ENCODE measurements around the gene APOBEC3H. TPM values are rescaled to one million over a fixed set of nuclear protein-coding genes. Genes with fewer than 3 reads are reported as not detected.
A peak's percentile ranks its signal among the peaks of the same experiment; 100 is the strongest.

Gene APOBEC3H
- total and polyA plus RNA-seq, 8 donors: 0.23 to 1.3 (median 0.61) TPM; not detected in 4

DNA sequence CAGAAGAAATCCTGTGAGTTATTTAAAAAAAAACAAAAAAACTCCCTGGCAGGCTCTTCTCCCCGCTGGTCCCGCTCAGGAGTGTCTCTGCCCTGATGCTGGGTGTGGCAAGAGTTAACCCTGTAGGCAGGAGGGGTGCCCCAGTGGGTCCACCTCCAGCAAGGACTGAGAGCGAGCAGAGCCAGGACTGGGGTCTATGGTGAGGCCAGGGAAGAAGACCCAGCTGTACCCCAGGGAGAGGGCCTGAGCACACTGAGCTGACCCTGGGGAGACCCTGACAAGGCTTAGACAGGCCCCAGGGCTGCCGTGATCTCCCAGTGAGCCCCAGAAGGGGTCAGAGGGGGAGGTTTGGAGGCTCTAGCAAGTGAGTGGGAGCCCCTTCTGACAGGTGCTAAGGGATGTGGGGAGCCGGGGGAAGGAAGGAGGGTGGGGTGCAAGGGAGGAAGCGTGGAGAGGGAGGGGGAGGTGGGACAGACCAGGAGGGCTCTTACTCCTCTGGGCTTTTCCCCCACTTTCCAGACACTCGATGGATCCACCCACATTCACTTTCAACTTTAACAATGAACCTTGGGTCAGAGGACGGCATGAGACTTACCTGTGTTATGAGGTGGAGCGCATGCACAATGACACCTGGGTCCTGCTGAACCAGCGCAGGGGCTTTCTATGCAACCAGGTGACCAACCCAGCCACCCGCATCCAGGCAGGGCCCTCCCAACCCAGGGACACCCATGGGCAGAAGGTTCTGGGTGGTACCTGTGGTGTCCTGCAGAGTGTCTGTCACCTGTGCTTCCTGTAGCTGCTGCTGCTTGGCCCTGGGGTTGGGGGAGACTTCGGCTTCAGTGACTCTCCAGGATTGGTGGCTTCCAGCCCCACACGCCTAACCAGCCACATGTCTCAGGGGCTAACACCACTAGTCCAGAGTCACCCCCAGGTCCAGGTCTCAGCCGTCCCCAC lies 13.6 kb upstream of the APOBEC3H start:
- no peaks in the 10 kb centered on the region for H3K27me3 ChIP-seq
- H3K4me1 ChIP-seq: peaks cover 0 to under 1% of the 10 kb centered on the region in 2 donors
- peaks cover 0 to 16% of the 10 kb centered on the region in 2 donors for H3K36me3 ChIP-seq
- ATAC-seq: no peak
- H3K4me3 ChIP-seq: no peak overlapping the region
- TF ChIP-seq, protein P1, sequence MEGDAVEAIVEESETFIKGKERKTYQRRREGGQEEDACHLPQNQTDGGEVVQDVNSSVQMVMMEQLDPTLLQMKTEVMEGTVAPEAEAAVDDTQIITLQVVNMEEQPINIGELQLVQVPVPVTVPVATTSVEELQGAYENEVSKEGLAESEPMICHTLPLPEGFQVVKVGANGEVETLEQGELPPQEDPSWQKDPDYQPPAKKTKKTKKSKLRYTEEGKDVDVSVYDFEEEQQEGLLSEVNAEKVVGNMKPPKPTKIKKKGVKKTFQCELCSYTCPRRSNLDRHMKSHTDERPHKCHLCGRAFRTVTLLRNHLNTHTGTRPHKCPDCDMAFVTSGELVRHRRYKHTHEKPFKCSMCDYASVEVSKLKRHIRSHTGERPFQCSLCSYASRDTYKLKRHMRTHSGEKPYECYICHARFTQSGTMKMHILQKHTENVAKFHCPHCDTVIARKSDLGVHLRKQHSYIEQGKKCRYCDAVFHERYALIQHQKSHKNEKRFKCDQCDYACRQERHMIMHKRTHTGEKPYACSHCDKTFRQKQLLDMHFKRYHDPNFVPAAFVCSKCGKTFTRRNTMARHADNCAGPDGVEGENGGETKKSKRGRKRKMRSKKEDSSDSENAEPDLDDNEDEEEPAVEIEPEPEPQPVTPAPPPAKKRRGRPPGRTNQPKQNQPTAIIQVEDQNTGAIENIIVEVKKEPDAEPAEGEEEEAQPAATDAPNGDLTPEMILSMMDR (IDR thresholded peaks at IDR 0.05): no peak
- no peak overlapping the region for H3K27ac ChIP-seq
- no peaks in the 10 kb centered on the region for H3K9me3 ChIP-seq
- intact Hi-C loops (cut with DNase I): no loop called here
- DNase-seq: peak in 1 of 4 donors; percentile 17

DNA sequence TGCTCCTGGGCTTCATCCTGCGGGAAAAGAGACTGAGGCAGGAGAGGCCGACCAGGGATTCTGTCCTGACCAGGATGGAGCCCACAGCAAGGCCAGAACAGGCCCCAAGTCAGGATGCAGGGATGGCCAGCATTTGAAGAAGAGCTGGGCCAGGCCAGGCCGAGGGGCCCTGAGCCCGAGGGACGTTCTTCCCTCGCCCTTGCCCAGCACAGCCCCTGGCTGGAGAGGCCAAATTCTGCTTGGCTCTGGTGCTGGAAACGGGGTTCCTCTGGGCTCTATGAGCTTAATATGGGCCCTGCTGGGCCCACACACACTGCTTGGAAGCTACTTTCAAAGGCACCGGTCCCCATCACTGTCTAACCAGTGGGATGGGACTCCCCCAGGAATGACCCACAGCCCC lies 12.4 kb upstream of the APOBEC3H start:
- intact Hi-C loops (cut with DNase I): no loop called here
- Histone ChIP-seq H3K27me3 (peaks cover 0 to 4% of the 10 kb centered on the region in 2 donors), H3K27ac (no peak overlapping the region), H3K9me3 (no peaks in the 10 kb centered on the region), H3K4me1 (peaks cover 0 to 4% of the 10 kb centered on the region in 2 donors), H3K4me3 (no peak overlapping the region), H3K36me3 (peaks cover 0 to 16% of the 10 kb centered on the region in 2 donors)
- no peak for ATAC-seq
- peak in 1 of 4 donors; percentile 24 for DNase-seq
- TF ChIP-seq, protein P1 (IDR thresholded peaks at IDR 0.05): no peak

DNA sequence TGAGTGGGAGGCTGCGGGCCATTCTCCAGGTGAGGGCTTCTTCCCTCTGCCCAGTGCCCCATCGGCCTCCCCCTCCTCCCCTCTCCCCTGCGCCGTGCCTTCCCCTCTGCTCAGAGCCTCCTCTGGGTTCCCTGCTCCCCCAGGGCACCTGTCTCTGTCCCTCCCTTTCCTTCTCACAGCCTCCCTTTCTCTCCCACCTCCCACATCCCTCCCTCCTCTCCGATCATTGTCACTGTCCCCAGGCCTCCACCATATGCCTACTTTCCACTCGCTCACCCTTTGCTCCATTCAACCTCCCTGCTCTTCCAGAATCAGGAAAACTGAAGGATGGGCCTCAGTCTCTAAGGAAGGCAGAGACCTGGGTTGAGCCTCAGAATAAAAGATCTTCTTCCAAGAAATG lies 9.9 kb upstream of the APOBEC3H start:
- Histone ChIP-seq H3K27ac (no peak overlapping the region), H3K27me3 (peaks cover 0 to 17% of the 10 kb centered on the region in 2 donors), H3K4me1 (peaks cover 0 to 14% of the 10 kb centered on the region in 2 donors), H3K4me3 (no peak overlapping the region), H3K9me3 (no peaks in the 10 kb centered on the region), H3K36me3 (peaks cover 0 to under 1% of the 10 kb centered on the region in 2 donors)
- DNase-seq (peak in 1 of 4 donors; percentile 39), ATAC-seq (no peak)
- intact Hi-C loops (cut with DNase I): no loop called here
- TF ChIP-seq, protein P1 (IDR thresholded peaks at IDR 0.05): no peak

DNA sequence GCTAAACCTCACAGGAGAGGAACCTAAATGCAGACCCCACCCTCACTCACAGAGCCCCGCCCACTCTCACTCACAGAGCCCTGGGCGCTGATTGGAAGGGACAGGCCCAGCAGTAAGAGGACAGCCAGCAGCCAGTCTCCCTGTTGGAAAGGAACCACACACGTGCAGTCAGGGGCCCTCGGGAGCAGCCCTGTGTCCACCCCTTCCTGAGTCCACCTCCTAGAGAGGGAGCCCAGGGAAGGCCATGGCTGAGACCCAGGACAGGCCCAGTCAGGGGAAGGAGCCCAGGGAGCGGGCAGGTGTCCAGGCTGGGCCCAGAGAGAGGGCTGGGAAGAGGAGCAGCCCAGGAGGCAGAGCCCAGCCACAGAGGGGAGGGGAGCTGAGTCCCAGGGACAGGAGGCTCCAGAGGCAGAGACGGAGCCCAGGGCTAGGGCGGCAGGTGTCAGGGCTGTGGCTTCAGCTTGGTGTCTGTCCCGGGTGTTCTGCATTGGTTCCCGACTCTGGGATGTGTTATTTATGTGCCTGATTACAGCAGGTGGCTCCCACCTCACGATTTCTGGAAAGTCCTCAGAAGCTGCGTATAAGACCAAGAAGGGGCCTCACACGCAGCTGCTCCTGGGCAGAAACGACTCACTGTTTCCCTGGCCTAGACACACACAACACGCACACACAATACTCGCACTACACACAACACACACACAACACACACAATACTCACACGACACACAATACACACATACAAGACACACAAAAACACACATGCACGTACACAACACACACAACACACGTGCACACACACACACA lies 9.0 kb upstream of the APOBEC3H start:
- TF ChIP-seq, protein P1 (IDR thresholded peaks at IDR 0.05): no peak
- DNase-seq (peak in 1 of 4 donors; percentile 61), ATAC-seq (peak; percentile 70)
- H3K36me3 ChIP-seq: no peaks in the 10 kb centered on the region
- H3K4me3 ChIP-seq: no peak overlapping the region
- no peak overlapping the region for H3K27ac ChIP-seq
- peaks cover 0 to 17% of the 10 kb centered on the region in 2 donors for H3K27me3 ChIP-seq
- H3K9me3 ChIP-seq: no peaks in the 10 kb centered on the region
- peaks cover 0 to 23% of the 10 kb centered on the region in 2 donors for H3K4me1 ChIP-seq
- intact Hi-C loops (cut with DNase I): no loop called here

DNA sequence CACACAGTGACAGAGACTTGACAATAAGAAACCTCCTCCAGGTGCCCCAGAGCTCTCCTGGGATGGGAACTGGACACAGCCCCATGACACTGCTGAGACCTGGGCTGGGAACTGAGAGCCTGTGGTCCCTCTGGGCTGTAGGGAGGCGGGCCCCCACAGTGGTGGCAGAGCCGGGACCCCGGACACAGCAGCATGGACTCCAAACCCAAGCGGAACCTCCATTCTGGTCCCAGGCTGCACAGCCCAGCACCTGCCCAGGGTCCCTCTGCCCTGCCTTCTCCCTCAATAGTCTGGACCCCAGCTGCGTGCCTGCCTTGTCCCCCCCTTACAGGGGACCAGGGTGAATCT lies 8.4 kb upstream of the APOBEC3H start:
- peak in 1 of 4 donors; percentile 57 for DNase-seq
- intact Hi-C loops (cut with DNase I): no loop called here
- Histone ChIP-seq H3K4me3 (no peak overlapping the region), H3K9me3 (no peaks in the 10 kb centered on the region), H3K4me1 (peaks cover 0 to 29% of the 10 kb centered on the region in 2 donors), H3K36me3 (no peaks in the 10 kb centered on the region), H3K27me3 (peaks cover 0 to 17% of the 10 kb centered on the region in 2 donors), H3K27ac (no peak overlapping the region)
- no peak for ATAC-seq
- TF ChIP-seq, protein P1 (IDR thresholded peaks at IDR 0.05): no peak

All from left lung (tissue), 10 donors.